Endothelial cell of umbilical vein (primary cell): ENCODE data around the gene COL13A1.

Experiments
- CTCF ChIP-seq, 2 donors: IDR thresholded peaks; 1 replicate in 1 of 2; 2 replicates in 1 of 2; pipeline ENCODE4 v1.5.1; 2011; ENCODE audit warnings: low read length in 2 of 2, mild to moderate bottlenecking in 2 of 2, moderate library complexity in 2 of 2, control low read depth in 1 of 2, inconsistent platforms in 1 of 2, low read depth in 1 of 2; ENCODE audit not compliant: insufficient read depth in 1 of 2; ENCODE audit errors: extremely low read depth in 1 of 2
- EZH2 ChIP-seq: IDR thresholded peaks from 2 replicates; pipeline ENCODE4 v1.6.1; 2012; ENCODE audit warnings: borderline replicate concordance, low read depth, mild to moderate bottlenecking, moderate library complexity, low read length, inconsistent platforms; ENCODE audit not compliant: severe bottlenecking
- GATA2 ChIP-seq: IDR thresholded peaks from 2 replicates; pipeline ENCODE4 v1.7.0; 2011; ENCODE audit warnings: low read depth, mild to moderate bottlenecking, moderate library complexity, mixed read lengths, low read length; ENCODE audit not compliant: insufficient read length, insufficient read depth
- POLR2A ChIP-seq: IDR thresholded peaks from 2 replicates; pipeline ENCODE4 v1.6.1; 2012; ENCODE audit warnings: low read depth, mild to moderate bottlenecking, control low read depth, low read length
- POLR2AphosphoS5 ChIP-seq: IDR thresholded peaks from 2 replicates; pipeline ENCODE4 v1.6.1; 2012; ENCODE audit warnings: low read depth, mild to moderate bottlenecking, control low read depth, low read length, moderate library complexity; ENCODE audit not compliant: insufficient read depth

GRCh38 chr10:69854511-69855345, 53.0 kb downstream of the COL13A1 start:
- TF ChIP-seq CTCF (IDR thresholded peaks at IDR 0.05; ENCODE audit: extremely low read depth in 1 of 2, insufficient read depth in 1 of 2, low read depth in 1 of 2, low read length in 2 of 2): no peak
- no peak for TF ChIP-seq POLR2AphosphoS5
- TF ChIP-seq EZH2: no peak
- no peak for TF ChIP-seq POLR2A
- no peak for TF ChIP-seq GATA2
